OCI-M2 (cell line): Measurements from ENCODE around the gene BICDL1.
"Not testable (repeated sequence)": the region's sequence is repeated elsewhere in the genome, so short reads cannot be mapped to it uniquely, and the experiment has no call there.

Source experiments
- DNase-seq: peaks from one replicate; lab custom pipeline; 2025; ENCODE audit not compliant: unreplicated experiment; lab: John Stamatoyannopoulos, UW

BICDL1 gene

DNA sequence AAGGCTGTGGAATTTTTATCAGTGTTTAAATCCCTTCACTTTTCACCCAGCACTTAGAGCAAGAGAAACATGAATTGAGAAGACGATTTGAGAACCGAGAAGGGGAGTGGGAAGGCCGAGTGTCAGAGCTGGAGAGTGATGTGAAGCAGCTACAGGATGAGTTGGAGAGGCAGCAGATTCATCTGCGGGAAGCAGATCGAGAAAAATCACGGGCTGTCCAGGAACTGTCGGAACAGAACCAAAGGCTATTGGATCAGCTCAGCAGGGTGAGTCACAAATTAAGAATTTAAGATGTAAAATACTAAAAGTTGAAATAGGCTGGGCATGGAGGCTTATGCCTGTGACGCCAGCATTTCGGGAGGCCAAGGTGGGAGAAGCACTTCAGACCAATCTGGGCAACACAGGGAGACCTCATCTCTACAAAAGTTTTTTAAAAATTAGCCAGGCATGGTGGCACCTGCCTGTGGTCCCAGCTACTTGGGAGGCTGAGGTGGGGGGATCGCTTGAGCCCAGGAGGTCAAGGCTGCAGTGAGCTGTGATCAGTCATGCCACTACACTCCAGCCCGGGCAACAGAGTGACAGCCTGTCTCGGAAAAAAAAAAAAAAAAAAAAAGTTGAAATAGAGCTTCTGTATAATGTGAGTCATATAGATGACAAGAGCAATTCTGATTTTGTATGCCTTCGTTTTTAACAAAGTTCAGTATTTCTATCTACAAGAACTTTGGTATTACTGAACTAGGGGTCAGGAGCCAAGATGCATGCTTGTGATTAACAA, 9.6 kb downstream of the BICDL1 start:
- DNase-seq, result no peak

DNA sequence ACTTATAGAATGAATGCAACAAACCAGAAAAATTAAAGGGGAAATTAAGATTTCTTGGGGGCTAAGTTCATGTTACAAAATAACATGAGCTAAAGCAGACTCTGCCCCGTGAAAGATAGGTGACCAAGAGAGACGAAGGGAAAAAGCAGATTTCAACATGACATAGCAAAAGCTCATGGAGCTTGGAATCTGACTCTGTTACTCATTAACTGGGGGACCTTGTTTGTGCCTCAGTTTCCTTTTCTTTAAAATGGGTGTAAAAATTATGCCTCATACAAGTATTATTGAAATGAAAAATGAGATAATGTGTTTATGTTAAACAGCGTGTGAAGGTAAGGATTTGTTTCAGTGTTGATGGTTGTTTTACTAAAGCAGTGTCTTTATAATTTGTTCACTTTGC, 11.5 kb downstream of the BICDL1 start:
- DNase-seq, result no peak

DNA sequence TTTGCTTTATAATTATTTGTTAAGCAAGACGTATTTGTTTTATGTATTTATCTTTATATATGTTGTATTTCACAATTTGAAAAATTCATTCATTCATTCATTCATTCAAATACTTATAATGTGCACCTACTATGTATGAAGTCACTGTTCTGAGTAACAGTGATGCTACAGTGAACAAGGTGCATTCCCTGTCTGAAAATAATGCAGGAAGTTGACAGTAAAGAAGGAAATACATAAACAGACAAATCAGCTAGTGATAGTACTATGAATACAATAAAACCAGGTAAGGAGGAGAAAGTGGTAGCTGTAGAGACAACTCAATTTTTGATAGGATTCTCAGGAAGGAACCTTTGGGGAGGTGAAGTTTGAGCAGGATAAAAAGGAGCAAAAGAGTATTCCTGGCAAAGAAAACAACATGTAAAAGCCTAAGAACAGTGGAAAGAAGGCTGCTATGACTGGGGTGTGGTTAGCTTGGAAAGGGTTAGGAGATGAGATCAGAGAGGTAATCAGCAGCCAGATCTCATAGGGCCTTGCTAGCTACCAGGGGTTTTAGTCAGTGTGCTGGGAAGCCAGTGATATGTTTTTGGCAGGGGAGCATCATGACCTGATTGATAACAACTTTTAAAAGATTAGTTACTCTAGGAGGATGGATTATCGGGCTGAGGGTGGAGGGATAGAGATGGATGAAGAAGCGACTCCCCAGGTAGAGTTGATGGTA, 17.4 kb downstream of the BICDL1 start:
- DNase-seq, result no peak

DNA sequence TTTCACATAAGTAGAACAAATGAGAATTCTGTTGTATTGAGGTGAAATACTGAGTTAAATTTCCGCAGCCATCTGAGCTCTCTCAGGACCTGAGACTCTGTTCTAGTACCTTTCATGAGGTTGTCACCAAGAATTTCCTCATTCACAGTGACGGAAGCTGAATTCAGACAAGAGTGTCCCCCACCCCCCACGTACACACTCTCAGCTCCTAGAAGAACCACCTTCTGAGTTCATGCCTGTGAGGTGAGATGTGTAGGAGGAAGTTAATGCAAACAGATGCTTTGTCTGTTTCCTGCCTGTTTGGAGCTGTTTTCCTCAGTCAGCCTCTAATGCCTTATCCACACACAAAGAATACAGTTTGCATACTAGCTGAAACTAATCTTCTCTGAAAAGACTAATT, 18.2 kb downstream of the BICDL1 start:
- DNase-seq, result no peak

DNA sequence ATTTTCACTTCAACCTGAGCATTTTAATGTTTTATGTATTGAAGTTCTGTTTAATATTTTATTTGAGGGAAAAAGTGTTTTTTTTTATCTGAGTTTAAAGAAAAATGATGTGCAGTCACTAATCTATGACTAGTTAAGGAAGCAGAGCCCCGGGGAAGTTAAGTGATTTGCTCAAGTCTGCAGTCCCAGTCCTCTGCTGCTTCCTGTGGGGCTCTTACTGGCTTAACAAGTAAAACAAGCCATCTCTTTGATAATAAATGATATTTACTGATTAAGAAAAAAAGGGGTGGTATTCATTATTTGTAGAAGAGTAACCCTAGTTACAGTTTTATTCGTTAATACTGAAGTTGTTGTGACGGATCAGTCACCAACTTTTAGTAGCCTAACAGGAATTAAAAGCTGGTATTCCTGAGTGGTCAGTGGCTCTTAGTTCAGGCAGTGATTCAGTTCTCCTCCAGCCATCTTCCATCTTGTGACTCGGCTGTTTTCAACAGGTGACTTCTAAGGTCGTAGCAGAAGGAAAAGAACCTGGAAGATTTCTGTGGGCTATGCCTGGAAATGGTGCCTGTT, 21.7 kb downstream of the BICDL1 start:
- DNase-seq, result no peak

DNA sequence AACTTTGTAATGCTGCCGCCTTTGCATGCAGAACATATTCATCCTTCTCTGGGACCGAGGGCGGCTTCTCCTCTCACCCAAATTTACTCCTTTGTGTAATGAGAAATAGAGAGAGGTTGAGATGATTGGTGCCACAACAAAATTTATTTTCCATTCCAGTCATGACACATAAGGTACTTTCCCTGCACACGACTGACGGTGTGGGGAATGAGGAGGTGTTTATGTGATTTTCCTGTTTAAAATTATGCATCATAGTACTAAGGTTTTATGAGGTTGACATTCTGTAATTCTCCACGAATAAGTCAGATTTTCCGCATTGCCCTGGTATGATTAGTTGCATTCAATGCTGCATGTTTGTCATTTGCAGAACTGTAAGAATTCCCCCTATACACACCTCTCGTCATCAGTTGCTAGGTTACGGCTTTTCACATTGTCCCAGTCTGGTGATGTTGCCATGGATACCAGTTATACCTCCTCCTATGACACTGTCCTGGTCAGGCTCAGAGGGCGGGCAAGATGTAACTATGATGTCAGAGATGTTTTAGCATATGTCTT, 23.1 kb downstream of the BICDL1 start:
- DNase-seq, result no peak

DNA sequence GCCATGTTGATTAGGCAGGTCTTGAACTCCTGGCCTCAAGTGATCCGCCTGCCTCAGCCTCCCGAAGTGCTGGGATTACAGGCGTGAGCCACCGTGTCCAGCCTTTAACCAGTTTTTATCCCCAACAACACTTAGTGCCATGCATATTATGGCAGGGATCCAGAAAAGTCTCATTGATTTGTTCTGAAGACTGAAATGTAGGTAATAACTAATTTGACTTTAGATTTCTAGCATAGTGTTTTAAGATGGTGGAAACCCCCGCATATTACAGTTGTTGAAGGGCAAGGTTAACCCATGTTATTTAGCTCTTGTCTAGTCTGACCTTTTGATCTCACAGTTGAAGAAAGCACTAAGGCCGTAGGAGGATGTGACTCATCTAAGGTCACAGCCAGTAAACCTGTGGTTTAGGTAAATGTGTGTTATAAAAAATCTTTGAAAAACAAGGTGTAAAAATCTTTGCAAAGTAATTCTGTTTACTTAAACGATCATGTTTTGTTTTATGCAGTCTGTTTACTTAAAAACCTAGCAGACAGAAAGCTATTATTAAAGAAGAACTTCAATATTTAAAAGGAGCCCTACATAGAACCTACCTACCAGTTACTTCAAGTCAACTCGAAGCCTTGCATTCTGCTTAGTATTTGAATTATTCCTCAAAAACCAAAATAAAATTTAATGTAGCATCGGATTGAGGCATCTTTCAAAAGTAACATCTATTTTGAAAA, 24.8 kb downstream of the BICDL1 start:
- no peak for DNase-seq

DNA sequence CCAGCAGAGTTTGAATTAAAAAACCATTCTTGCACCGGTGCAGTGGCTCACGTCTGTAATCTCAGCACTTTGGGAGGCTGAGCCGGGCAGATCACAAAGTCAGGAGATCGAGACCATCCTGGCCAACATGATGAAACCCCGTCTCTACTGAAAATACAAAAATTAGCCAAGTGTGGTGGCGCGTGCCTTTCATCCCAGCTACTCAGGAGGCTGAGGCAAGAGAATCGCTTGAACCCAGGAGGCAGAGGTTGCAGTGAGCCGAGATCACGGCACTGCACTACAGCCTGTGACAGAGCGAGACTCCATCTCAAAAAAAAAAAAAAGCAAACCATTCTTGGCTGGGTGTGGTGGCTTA, 25.3 kb downstream of the BICDL1 start:
- DNase-seq, result not testable (repeated sequence)

DNA sequence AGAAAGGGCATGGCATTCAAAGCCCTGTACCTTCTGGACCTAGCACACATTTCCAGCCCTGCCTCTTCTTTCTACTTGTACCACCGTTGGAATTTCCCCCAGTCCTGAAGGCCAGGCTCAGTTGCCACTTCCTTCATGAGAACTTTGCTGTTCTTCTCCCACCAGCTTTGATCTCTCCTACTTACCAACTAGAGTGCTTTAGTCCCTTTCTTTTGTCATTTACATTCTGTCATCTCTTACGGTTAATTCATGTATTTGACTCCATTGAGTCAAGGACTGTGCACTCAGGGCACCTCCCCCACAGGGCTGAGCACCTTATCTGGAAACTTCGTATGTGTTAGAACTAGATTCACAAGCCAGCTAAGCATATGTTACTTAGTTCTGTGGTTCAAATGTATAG, 26.3 kb downstream of the BICDL1 start:
- no peak for DNase-seq

DNA sequence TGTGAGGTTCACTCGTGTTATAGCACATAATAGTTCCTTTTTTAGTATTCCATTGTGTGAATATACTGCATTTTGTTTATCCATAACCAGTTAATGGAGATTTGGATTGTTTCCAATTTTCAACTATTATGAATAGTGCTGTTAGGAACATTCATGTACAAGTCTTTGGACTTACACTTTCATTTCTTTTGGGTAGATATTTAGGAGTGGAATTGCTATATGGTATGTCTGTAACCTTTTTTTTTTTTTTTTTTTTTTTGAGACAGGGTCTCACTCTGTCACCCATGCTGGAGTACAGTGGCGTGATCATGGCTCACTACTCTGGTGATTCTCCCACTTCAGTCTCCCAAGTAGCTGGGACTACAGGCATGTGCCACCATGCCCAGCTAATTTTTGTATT, 27.2 kb downstream of the BICDL1 start:
- not testable (repeated sequence) for DNase-seq

DNA sequence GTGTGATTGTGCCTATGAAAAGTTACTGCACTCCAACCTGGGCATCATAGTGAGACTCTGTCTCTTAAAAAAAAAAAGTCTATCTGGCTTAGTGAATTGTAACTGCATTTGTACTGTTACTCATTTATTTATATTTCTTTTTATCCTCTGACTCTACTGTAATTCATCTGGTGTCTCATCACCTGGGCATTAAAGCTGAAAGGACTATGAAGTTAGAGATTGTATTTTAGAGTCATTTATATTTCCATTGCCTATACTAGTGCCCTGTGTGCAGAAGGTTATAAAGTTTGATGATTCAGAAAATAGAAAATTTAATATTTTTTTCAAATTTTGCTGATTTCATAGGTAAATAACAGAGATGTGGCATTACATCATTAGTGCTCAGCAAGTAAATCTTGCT, 30.2 kb downstream of the BICDL1 start:
- DNase-seq, result no peak

DNA sequence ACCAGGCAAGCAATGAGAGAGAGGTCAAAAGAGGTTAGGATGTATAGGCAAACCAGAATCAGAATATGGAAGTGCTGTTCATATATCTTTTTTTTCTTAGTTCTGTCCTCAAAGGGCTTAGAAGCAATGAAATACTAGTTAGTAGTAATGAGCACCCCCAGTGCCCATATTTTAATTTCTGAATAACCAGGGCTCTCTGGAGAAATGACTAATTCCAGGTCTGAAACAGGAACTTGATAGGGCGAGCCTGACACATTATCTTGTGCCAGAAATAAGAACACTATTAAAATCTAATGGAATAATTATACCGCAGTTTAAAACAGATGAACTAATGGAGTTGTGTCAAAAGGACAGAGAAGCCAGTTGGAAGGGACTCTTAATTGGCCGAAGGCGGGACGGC, 30.9 kb downstream of the BICDL1 start:
- no peak for DNase-seq

DNA sequence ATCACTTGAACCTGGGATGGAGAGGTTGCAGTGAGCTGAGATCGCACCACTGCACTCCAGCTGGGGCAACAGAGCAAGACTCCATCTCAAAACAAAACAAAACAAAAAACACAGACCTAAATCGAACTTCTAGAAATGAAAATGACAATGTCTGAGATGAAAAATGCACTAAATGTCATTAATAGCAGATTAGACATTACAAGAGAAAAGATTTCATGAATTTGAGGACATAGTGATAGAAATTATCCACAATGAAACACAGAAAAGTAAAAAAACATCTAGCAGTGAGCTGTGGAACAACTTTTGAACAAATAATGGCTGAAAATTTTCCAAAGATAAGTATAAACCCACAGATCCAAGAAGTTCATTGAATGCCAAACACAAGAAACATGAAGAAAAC, 35.2 kb downstream of the BICDL1 start:
- DNase-seq, result no peak

DNA sequence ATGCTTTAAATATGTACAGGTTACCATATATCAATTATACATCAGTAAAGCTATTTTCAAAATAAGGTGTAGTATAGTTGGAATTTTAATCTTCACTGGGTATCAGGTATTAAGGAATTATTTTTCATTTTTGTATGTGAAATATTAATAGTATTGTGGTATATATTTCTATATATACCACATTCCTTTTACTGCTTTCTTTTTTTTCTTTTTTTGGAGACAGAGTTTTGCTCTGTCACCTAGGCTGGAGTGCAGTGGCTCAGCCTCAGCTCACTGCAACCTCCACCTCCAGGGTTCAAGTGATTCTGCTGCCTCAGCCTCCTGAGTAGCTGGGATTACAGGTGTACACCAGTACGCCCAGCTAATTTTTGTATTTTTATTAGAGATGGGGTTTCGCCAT, 36.6 kb downstream of the BICDL1 start:
- no peak for DNase-seq

DNA sequence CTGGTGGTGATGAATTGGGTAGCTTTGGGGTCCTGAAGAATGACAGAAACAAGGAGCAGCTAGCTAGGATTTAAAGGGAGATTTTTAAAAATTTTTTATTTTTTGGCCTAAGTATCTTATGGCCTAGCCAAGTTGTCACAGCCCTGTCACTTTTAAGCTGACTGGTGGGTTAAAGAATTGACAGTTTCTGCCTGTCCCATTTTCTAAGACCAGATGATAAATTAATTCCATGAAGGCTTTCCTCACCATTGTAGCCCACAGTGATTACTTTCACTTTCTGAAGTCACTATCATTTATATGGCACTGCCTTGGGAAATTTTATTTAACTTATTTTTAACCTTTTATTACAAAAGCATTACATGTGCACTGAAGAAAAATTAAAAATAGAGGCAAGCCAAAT, 43.2 kb downstream of the BICDL1 start:
- DNase-seq, result no peak

DNA sequence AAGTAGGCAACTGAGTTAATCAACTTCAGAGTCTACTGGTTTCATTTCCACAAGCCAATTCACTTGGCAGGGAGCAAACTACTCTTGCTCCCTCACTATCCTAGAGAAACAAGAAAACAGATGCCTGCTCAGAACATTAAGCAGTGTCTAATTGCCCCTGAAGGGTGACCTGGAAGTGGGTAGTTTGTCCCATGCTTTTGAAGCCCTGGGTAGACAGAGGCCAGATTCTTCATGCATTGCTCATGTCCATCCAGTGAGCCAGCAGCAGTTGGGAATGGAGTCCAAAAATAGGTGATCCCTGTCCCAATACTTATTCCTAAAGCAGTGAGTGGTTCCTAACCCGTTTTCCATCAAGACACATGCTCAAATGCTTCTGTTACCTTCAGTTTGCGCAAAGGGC, 48.8 kb downstream of the BICDL1 start:
- DNase-seq, result no peak

DNA sequence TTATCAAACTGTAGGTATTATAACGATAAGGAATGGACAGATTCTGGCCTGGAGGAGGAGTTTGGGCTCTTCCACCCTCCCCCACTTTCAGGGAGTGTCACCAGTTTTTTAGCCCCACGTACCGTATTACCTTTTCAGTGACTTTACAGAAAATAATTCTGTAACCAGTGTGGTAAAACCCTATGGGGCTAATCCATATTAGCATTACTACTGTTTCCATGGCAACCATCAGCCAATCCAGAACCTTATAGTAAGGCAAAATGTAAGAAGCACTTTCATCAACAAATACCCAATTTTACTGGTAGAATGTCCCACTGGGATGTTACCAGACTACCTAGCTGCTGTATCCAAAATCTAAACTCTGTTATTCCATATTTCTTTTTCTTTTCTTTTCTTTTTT, 50.7 kb downstream of the BICDL1 start:
- DNase-seq, result no peak

DNA sequence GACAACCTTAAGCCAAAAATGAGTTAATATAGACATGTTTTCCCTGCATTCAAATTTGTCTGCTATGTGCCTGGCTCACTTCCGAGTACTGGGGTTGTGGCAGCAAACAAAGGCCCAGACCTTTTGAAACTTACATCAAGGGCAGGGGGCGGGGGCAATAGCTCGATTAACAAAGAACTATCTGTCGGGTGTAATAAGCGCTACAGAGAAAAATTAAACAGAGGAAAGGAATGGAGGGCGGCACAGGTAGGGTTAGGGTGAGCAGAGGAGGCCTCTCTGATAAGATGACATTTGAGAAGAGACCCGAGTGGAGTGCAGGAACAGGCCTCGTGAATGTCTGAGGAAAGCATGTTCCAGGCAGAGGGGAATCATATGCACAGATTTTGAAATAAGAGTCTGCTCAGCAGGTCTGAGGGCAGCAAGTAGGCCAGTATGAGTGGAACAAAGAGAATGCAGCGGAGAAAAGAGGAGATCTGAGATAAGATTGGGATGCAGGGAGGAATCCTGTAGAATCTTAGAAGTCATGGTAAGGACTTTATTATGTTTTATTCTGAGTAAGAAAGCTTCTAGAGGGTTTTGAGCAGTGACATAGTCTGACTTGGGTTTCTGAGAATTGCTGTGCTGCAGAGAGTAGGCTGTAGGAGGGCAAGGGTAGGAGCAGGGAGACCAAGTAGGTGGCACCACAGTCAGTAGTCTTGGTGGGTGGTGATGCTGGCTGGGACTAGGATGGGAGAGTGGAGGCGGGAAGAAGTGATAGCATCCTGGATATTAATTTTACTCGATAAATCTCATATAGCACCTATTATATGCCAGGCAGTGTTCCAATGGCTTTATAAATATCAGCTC, 52.6 kb downstream of the BICDL1 start:
- no peak for DNase-seq

DNA sequence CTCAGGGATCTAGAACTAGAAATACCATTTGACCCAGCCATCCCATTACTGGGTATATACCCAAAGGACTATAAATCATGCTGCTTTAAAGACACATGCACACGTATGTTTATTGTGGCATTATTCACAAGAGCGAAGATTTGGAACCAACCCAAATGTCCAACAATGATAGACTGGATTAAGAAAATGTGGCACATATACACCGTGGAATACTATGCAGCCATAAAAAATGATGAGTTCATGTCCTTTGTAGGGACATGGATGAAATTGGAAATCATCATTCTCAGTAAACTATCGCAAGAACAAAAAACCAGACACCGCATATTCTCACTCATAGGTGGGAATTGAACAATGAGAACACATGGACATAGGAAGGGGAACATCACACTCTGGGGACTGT, 56.3 kb downstream of the BICDL1 start:
- not testable (repeated sequence) for DNase-seq

DNA sequence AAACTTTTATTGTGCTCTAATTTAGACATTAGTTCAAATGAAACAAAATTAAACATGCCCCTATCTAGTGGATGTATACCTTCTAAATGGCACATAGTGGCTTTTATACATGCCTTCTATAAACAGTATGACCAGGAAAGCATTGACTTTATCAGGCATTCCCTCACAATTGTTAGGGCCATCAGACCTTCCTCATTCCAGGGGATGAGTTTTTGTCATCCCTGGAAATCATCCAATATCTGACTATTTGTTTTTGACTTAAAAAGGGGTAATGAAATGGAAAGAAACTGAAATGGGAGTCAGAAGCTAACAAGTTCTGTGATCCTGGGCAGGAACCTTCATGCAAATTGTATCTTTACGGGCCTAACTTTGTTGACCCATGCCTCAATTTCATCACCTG, 58.0 kb downstream of the BICDL1 start:
- no peak for DNase-seq

DNA sequence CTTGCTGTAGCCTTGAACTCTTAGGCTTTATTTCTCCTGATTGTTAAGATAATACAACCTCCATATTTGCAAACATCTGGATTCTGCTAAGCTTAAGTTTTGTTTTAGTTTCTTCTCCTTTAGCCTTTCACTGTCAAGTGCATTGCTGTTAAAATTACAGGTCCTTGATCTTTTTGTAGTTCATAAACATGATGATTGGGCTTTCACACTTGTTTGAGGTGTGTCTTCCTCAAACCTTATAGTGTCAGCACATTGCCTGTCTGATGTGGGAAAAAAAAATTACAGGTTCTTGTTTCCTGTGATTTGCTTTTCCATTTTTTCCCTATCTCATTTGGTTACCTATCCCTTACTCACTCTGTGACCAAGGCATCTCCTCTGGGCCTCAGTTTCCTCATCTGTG, 59.2 kb downstream of the BICDL1 start:
- DNase-seq, result no peak
